Activated naive CD8-positive, alpha-beta T cell treated with anti-CD3 and anti-CD28 coated beads, Interleukin-2, amount 10 ng/mL, durations not matched to agents 7 days and 5 days (primary cell): ENCODE data around the gene COG5. TPM values are rescaled to one million over a fixed set of nuclear protein-coding genes. Genes with fewer than 3 reads are reported as not detected.
A peak's percentile ranks its signal among the peaks of the same experiment; 100 is the strongest.

ENCODE experiments used
- ATAC-seq: fragments of 150-1000 bp; cut with Tn5 transposase; one replicate; pipeline ENCODE4 v1.10.0; 2021; ENCODE audit warnings: low read depth, moderate library complexity
- POLR2A ChIA-PET: fragments of 350-600 bp; sonication (Branson Sonifier 250); formaldehyde crosslinking; loops from one replicate; lab custom pipeline; 2021; ENCODE audit warnings: antibody characterized with exemption; lab: Charles Lee
- DNase-seq: peaks from one replicate; pipeline ENCODE4 v3.0.0; 2021
- H3K27ac Mint-ChIP-seq: one replicate; pipeline ENCODE4 v1.8.0; 2022; ENCODE audit warnings: mild to moderate bottlenecking, mixed read lengths
- H3K27me3 Mint-ChIP-seq: one replicate; pipeline ENCODE4 v1.8.0; 2022; ENCODE audit warnings: mild to moderate bottlenecking, moderate library complexity, mixed read lengths
- H3K36me3 Mint-ChIP-seq: one replicate; pipeline ENCODE4 v1.8.0; 2021; ENCODE audit warnings: mild to moderate bottlenecking, mixed read lengths
- H3K4me1 Mint-ChIP-seq: one replicate; pipeline ENCODE4 v1.8.0; 2021; ENCODE audit warnings: mixed read lengths
- H3K4me3 Mint-ChIP-seq: one replicate; pipeline ENCODE4 v1.8.0; 2022; ENCODE audit warnings: mild to moderate bottlenecking, moderate library complexity, mixed read lengths
- H3K9me3 Mint-ChIP-seq: one replicate; pipeline ENCODE4 v1.8.0; 2021; ENCODE audit warnings: mixed read lengths
- total RNA-seq, 2 experiments: library from RNA; stranded (reverse); gene quantifications; one replicate each; pipeline ENCODE4 v1.2.3, GENCODE V29; 2021

COG5 gene
- total RNA-seq, 2 experiments from 2014 or later: 51.0 to 56.2 TPM

GRCh38 chr7:107482571-107482970 lies 81.1 kb downstream of the COG5 start:
- no peaks in the 10 kb centered on the region for H3K9me3 Mint-ChIP-seq
- H3K27me3 Mint-ChIP-seq: no peaks in the 10 kb centered on the region
- ATAC-seq (no peak), DNase-seq (no peak)
- peaks cover 5% of the 10 kb centered on the region for H3K36me3 Mint-ChIP-seq
- H3K4me3 Mint-ChIP-seq: no peak overlapping the region
- H3K4me1 Mint-ChIP-seq: peaks cover 8% of the 10 kb centered on the region
- POLR2A ChIA-PET: no interaction called here
- H3K27ac Mint-ChIP-seq: no peak overlapping the region

- Mint-ChIP-seq H3K36me3 (no peaks in the 10 kb centered on the region), H3K4me3 (no peak overlapping the region), H3K9me3 (no peaks in the 10 kb centered on the region), H3K27ac (no peak overlapping the region), H3K4me1 (peaks cover 5% of the 10 kb centered on the region), H3K27me3 (no peaks in the 10 kb centered on the region)
- no peak for DNase-seq
- ATAC-seq: no peak
- POLR2A ChIA-PET: no interaction called here
These were observed 82.8 kb downstream of the COG5 start for GRCh38 chr7:107480932-107481331.

GRCh38 chr7:107479303-107479702 lies 84.4 kb downstream of the COG5 start:
- ATAC-seq (no peak), DNase-seq (no peak)
- Mint-ChIP-seq H3K27ac (no peak overlapping the region), H3K27me3 (no peaks in the 10 kb centered on the region), H3K4me3 (no peak overlapping the region), H3K36me3 (no peaks in the 10 kb centered on the region), H3K9me3 (no peaks in the 10 kb centered on the region), H3K4me1 (no peaks in the 10 kb centered on the region)
- POLR2A ChIA-PET: no interaction called here

- H3K4me3 Mint-ChIP-seq: no peak overlapping the region
- no peak overlapping the region for H3K27ac Mint-ChIP-seq
These were observed 89.6 kb downstream of the COG5 start for GRCh38 chr7:107474104-107474521.

GRCh38 chr7:107472116-107472515 lies 91.6 kb downstream of the COG5 start:
- no peak overlapping the region for H3K27ac Mint-ChIP-seq
- POLR2A ChIA-PET: no interaction called here
- H3K9me3 Mint-ChIP-seq: no peaks in the 10 kb centered on the region
- no peak overlapping the region for H3K4me3 Mint-ChIP-seq
- no peaks in the 10 kb centered on the region for H3K27me3 Mint-ChIP-seq
- no peaks in the 10 kb centered on the region for H3K4me1 Mint-ChIP-seq
- no peak for ATAC-seq
- no peak for DNase-seq
- H3K36me3 Mint-ChIP-seq: no peaks in the 10 kb centered on the region

More at GRCh38 chr7:107474104-107474521, 89.6 kb downstream of the COG5 start:
- H3K36me3 Mint-ChIP-seq: no peaks in the 10 kb centered on the region
- no peaks in the 10 kb centered on the region for H3K9me3 Mint-ChIP-seq
- no peak for ATAC-seq
- no peak for DNase-seq
- H3K4me1 Mint-ChIP-seq: no peaks in the 10 kb centered on the region
- POLR2A ChIA-PET: no interaction called here
- no peaks in the 10 kb centered on the region for H3K27me3 Mint-ChIP-seq

GRCh38 chr7:107471292-107472070 lies 92.2 kb downstream of the COG5 start:
- H3K4me1 Mint-ChIP-seq: no peaks in the 10 kb centered on the region
- POLR2A ChIA-PET: no interaction called here
- DNase-seq (no peak), ATAC-seq (no peak)
- no peaks in the 10 kb centered on the region for H3K36me3 Mint-ChIP-seq
- no peak overlapping the region for H3K4me3 Mint-ChIP-seq
- H3K9me3 Mint-ChIP-seq: no peaks in the 10 kb centered on the region
- no peaks in the 10 kb centered on the region for H3K27me3 Mint-ChIP-seq
- no peak overlapping the region for H3K27ac Mint-ChIP-seq

GRCh38 chr7:107469929-107470328 lies 93.8 kb downstream of the COG5 start, which contains the start of gene GPR22:
Gene GPR22 (plus strand): TSS chr7:107470057. CDS start chr7:107474061, 4,004 bp downstream.
- no peaks in the 10 kb centered on the region for H3K36me3 Mint-ChIP-seq
- no peaks in the 10 kb centered on the region for H3K27me3 Mint-ChIP-seq
- no peak within 1 kb of the TSS for H3K4me3 Mint-ChIP-seq
- DNase-seq: no peak
- no peaks in the 10 kb centered on the region for H3K9me3 Mint-ChIP-seq
- H3K4me1 Mint-ChIP-seq: no peaks in the 10 kb centered on the region
- H3K27ac Mint-ChIP-seq: no peak within 1 kb of the TSS
- POLR2A ChIA-PET: no interaction called here
- no peak for ATAC-seq

- no peak for DNase-seq
- Mint-ChIP-seq H3K9me3 (no peaks in the 10 kb centered on the region), H3K27me3 (no peaks in the 10 kb centered on the region), H3K36me3 (no peaks in the 10 kb centered on the region), H3K4me3 (no peak overlapping the region), H3K27ac (no peak overlapping the region), H3K4me1 (no peaks in the 10 kb centered on the region)
- no peak for ATAC-seq
- POLR2A ChIA-PET: no interaction called here
These were observed 94.9 kb downstream of the COG5 start for GRCh38 chr7:107468824-107469223.

- no peaks in the 10 kb centered on the region for H3K9me3 Mint-ChIP-seq
- H3K4me1 Mint-ChIP-seq: no peaks in the 10 kb centered on the region
- H3K27ac Mint-ChIP-seq: no peak overlapping the region
- ATAC-seq: no peak
- H3K27me3 Mint-ChIP-seq: no peaks in the 10 kb centered on the region
- no peak for DNase-seq
- H3K4me3 Mint-ChIP-seq: no peak overlapping the region
- H3K36me3 Mint-ChIP-seq: no peaks in the 10 kb centered on the region
- POLR2A ChIA-PET: no interaction called here
These were observed 95.7 kb downstream of the COG5 start for GRCh38 chr7:107467972-107468371.

- no peaks in the 10 kb centered on the region for H3K9me3 Mint-ChIP-seq
- no peak for DNase-seq
- no peaks in the 10 kb centered on the region for H3K36me3 Mint-ChIP-seq
- H3K27ac Mint-ChIP-seq: no peak overlapping the region
- H3K27me3 Mint-ChIP-seq: no peaks in the 10 kb centered on the region
- POLR2A ChIA-PET: no interaction called here
- no peak overlapping the region for H3K4me3 Mint-ChIP-seq
- H3K4me1 Mint-ChIP-seq: peaks cover 2% of the 10 kb centered on the region
- no peak for ATAC-seq
These were observed 99.0 kb downstream of the COG5 start for GRCh38 chr7:107464666-107465226.

- ATAC-seq (peak; percentile 74), DNase-seq (peak; percentile 39)
- no peak overlapping the region for H3K27ac Mint-ChIP-seq
- H3K4me1 Mint-ChIP-seq: peaks cover 2% of the 10 kb centered on the region
- no peak overlapping the region for H3K4me3 Mint-ChIP-seq
- H3K27me3 Mint-ChIP-seq: no peaks in the 10 kb centered on the region
- peaks cover 5% of the 10 kb centered on the region for H3K36me3 Mint-ChIP-seq
- POLR2A ChIA-PET: interaction anchor here (1.1 kb wide), 1 partner anchor 280 kb away, joined by 3 read pairs; no protein-coding TSS in a partner anchor
- H3K9me3 Mint-ChIP-seq: no peaks in the 10 kb centered on the region
These were observed 100.3 kb downstream of the COG5 start for GRCh38 chr7:107463139-107464078.

GRCh38 chr7:107461938-107462533 lies 101.7 kb downstream of the COG5 start:
- POLR2A ChIA-PET: no interaction called here
- Mint-ChIP-seq H3K36me3 (peaks cover 7% of the 10 kb centered on the region), H3K27me3 (no peaks in the 10 kb centered on the region), H3K27ac (no peak overlapping the region), H3K4me3 (no peak overlapping the region), H3K4me1 (peaks cover 2% of the 10 kb centered on the region), H3K9me3 (no peaks in the 10 kb centered on the region)
- DNase-seq: no peak
- no peak for ATAC-seq

- Mint-ChIP-seq H3K36me3 (peaks cover 28% of the 10 kb centered on the region), H3K4me1 (no peaks in the 10 kb centered on the region), H3K4me3 (no peak overlapping the region), H3K9me3 (no peaks in the 10 kb centered on the region), H3K27me3 (no peaks in the 10 kb centered on the region), H3K27ac (no peak overlapping the region)
- no peak for ATAC-seq
- DNase-seq: no peak
- POLR2A ChIA-PET: no interaction called here
These were observed 110.3 kb downstream of the COG5 start for GRCh38 chr7:107453388-107453787.
